Measurements from ENCODE around the gene HSD11B1L. TPM values are rescaled to one million over a fixed set of nuclear protein-coding genes. Genes with fewer than 3 reads are reported as not detected.
A peak's percentile ranks its signal among the peaks of the same experiment; 100 is the strongest.

HSD11B1L gene
- total RNA-seq, 1 experiment from 2014 or later = 12.0 TPM

DNA sequence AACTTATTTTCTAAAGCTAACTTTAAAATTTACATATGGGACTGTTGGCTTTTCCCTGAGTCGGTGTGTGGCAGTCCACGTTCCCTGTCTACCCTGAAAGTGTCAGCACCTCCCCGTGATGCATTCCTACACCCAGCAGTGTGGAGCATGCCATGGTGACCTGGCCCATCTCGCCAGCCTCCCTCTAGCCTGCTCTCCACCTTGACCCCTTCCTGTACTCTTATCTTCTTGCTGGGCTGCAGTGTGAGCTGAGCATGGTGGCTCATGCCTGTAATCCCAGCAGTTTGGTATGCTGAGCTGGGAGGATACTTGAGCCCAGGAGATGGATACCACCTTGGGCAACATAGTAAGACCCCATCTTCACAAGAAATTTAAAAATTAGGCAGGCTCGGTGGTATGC is 25.9 kb upstream of the HSD11B1L start:
- Histone ChIP-seq H3K36me3 (replicated peaks; ENCODE audit: control insufficient read depth, insufficient read depth, low read length) (peaks cover 49% of the 10 kb centered on the region), H3K4me3 (ENCODE audit: insufficient read depth, low read depth, low read length) (no peak overlapping the region), H3K27me3 (ENCODE audit: control insufficient read depth, insufficient read depth, low read length) (no peaks in the 10 kb centered on the region)
- DNase-seq = no peak

DNA sequence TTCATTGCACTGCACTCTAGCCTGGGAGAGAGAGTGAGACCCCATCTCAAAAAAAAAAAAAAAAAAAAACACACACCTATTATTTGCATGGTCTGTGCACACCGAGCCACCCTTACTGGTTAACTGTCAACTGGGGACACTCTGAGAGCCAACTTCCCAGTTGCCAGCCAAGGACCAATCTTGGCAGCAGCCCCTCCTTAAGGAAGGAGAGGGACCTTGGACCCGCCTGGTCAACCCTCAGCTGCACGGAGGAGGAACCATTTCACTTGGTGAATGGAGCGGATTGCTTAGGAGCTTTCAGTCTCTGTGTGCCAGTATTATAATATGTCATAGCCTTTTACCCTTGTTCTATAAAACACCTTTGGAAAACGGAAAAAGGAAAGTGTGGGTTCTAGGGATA is 25.4 kb upstream of the HSD11B1L start:
- DNase-seq = no peak
- no peak overlapping the region for H3K4me3 ChIP-seq (ENCODE audit: insufficient read depth, low read depth, low read length)
- no peaks in the 10 kb centered on the region for H3K27me3 ChIP-seq (ENCODE audit: control insufficient read depth, insufficient read depth, low read length)
- H3K36me3 ChIP-seq (replicated peaks; ENCODE audit: control insufficient read depth, insufficient read depth, low read length) = peaks cover 49% of the 10 kb centered on the region

DNA sequence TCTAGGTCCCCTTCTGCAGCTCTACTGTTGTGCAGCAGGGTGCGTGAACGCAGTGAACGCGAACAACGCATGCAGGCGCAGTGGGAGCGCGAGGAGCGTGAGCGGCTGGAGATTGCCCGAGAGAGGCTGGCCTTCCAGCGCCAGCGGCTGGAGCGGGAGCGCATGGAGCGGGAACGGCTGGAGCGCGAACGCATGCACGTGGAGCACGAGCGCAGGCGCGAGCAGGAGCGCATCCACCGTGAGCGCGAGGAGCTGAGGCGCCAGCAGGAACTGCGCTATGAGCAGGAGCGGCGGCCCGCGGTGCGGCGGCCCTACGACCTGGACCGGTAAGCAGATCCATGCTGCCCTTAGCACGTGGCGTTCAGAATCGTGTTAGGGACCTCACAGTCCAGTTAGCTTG is 19.3 kb upstream of the HSD11B1L start:
- DNase-seq = no peak
- H3K4me3 ChIP-seq (ENCODE audit: insufficient read depth, low read depth, low read length) = no peak overlapping the region
- H3K27me3 ChIP-seq (ENCODE audit: control insufficient read depth, insufficient read depth, low read length) = no peaks in the 10 kb centered on the region
- H3K36me3 ChIP-seq (replicated peaks; ENCODE audit: control insufficient read depth, insufficient read depth, low read length) = peaks cover 48% of the 10 kb centered on the region

DNA sequence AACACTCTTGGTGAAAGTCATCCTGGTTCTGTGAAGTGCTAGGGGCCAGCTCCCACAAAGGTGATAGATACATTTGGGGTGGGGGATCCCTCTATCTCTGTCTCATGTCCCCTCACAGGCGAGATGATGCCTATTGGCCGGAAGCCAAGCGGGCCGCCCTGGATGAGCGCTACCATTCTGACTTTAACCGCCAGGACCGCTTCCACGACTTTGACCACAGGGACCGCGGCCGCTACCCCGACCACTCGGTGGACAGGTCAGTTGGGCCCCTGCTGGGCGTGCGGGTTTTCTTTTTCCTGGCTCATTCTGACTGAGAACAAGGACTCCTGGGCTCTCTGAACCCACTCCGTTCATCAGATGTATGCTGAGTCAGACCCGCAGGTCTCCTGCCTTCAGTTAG is 16.9 kb upstream of the HSD11B1L start:
- peaks cover 48% of the 10 kb centered on the region for H3K36me3 ChIP-seq (replicated peaks; ENCODE audit: control insufficient read depth, insufficient read depth, low read length)
- H3K27me3 ChIP-seq (ENCODE audit: control insufficient read depth, insufficient read depth, low read length) = no peaks in the 10 kb centered on the region
- H3K4me3 ChIP-seq (ENCODE audit: insufficient read depth, low read depth, low read length) = no peak overlapping the region
- DNase-seq = no peak

- Histone ChIP-seq H3K27me3 (ENCODE audit: control insufficient read depth, insufficient read depth, low read length) (no peaks in the 10 kb centered on the region), H3K36me3 (replicated peaks; ENCODE audit: control insufficient read depth, insufficient read depth, low read length) (peaks cover 51% of the 10 kb centered on the region), H3K4me3 (ENCODE audit: insufficient read depth, low read depth, low read length) (no peak overlapping the region)
- no peak for DNase-seq
These were observed 16.3 kb upstream of the HSD11B1L start for GRCh38 chr19:5664515-5664914.

DNA sequence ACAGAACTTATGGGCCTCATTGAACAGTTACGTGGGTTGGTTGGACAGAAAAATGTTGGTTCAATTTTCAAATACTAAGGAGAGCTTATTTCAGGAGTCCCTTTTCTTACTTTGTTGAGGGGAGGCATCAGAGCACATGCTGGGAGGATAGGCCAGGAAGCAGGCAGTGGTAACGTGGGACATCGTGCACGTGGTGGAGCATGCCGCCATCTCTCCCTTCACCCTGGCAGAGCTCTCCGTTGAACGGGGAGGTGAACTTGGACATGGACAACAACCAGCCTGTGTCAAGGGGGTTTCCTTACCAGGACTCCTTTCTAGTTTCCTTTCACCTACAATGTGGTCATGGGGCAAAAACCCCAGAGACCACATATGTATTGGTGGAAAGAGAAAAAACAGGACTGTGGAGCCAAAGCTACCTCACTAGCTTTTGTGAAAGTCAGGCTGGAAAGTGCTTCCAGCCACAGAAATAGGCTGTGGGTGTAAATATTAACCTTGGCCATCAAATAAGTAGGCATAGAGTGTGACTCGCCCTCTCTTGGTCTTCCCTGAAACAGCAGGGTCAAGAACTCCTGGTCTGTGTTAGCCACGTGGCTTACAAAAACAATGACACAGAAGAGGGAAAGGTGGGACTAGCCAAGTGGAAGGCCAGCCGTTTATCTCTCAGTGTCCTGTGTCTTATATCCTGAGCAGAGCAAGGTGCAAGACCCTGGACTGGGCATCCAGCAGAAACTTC is 14.9 kb upstream of the HSD11B1L start:
- Histone ChIP-seq H3K4me3 (ENCODE audit: insufficient read depth, low read depth, low read length) (no peak overlapping the region), H3K27me3 (ENCODE audit: control insufficient read depth, insufficient read depth, low read length) (no peaks in the 10 kb centered on the region), H3K36me3 (replicated peaks; ENCODE audit: control insufficient read depth, insufficient read depth, low read length) (peaks cover 48% of the 10 kb centered on the region)
- no peak for DNase-seq

DNA sequence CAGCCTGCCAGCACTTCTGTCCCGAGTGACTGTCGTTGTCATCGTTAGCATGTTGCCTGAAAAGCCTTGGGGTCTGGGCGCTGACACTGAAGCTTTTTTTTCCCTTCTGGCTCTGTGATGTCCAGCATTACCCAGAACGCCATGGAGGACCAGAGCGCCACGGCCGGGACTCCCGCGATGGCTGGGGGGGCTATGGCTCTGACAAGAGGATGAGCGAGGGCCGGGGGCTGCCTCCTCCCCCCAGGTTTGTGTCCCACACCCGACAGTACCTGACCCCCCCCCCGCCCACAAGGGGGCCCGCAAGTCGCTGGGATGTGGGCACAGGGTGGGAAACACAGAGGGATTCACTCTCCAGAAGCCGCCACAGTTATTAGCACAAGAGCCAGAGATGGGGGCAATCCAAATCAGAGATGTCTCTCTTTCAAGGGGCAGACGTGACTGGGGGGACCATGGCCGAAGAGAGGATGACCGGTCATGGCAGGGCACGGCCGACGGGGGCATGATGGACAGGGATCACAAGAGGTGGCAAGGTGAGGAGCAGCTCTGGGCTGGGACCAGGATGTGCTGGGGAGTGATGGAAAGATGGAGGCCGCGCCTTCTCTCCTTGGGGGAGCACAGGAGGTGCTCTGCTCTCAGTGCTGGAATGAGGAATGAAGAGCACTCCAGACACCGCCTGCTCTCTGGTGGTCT is 13.8 kb upstream of the HSD11B1L start:
- DNase-seq = no peak
- Histone ChIP-seq H3K36me3 (replicated peaks; ENCODE audit: control insufficient read depth, insufficient read depth, low read length) (peaks cover 43% of the 10 kb centered on the region), H3K4me3 (ENCODE audit: insufficient read depth, low read depth, low read length) (no peak overlapping the region), H3K27me3 (ENCODE audit: control insufficient read depth, insufficient read depth, low read length) (no peaks in the 10 kb centered on the region)

DNA sequence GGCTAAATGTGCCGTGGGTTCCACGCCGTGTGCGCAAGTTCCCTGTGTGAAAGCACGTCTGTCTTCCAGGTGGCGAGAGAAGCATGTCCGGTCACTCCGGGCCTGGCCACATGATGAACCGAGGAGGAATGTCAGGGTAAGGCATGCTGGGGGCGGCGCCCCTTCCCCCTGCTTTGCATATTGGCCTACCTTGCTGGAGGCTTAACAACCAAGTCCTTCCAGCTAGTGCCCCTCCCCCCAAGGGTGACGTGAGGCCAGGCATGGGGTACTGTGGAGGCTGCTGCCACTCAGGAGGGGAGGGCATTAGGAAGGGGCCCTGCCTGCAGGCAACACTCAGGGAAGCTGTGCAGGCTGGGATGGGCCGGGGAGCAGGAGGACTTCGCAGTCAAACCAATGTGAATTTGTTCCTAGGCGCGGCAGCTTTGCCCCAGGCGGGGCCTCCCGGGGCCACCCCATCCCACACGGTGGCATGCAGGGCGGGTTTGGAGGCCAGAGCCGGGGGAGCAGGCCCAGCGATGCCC is 13.0 kb upstream of the HSD11B1L start:
- H3K36me3 ChIP-seq (replicated peaks; ENCODE audit: control insufficient read depth, insufficient read depth, low read length) = peaks cover 40% of the 10 kb centered on the region
- H3K4me3 ChIP-seq (ENCODE audit: insufficient read depth, low read depth, low read length) = no peak overlapping the region
- no peaks in the 10 kb centered on the region for H3K27me3 ChIP-seq (ENCODE audit: control insufficient read depth, insufficient read depth, low read length)
- peak; percentile 91 for DNase-seq

DNA sequence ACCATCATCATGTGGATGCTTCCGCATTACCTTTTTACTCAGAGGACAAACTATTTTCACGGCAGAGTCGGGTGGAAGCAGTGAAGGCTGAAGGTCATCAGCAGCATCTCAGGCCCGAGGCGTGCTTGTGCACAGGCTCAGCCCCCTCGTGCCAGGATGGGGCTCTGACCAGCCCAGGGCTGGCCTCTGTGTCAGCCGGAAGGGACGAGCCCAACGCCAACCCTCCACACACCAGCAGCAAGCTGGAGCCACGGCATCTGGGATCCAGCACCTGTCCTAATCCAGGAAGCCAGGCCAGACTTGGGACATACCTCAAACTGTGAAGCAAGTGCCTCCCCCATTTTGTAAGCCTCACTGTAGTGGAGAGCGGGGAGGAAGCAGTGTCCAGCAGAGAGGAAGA is 11.6 kb upstream of the HSD11B1L start:
- H3K27me3 ChIP-seq (ENCODE audit: control insufficient read depth, insufficient read depth, low read length) = no peaks in the 10 kb centered on the region
- no peak for DNase-seq
- H3K36me3 ChIP-seq (replicated peaks; ENCODE audit: control insufficient read depth, insufficient read depth, low read length) = peaks cover 31% of the 10 kb centered on the region
- H3K4me3 ChIP-seq (ENCODE audit: insufficient read depth, low read depth, low read length) = no peak overlapping the region

- no peaks in the 10 kb centered on the region for H3K27me3 ChIP-seq (ENCODE audit: control insufficient read depth, insufficient read depth, low read length)
- no peak overlapping the region for H3K4me3 ChIP-seq (ENCODE audit: insufficient read depth, low read depth, low read length)
- no peak for DNase-seq
- H3K36me3 ChIP-seq (replicated peaks; ENCODE audit: control insufficient read depth, insufficient read depth, low read length) = peaks cover 13% of the 10 kb centered on the region
These were observed 9.2 kb upstream of the HSD11B1L start for GRCh38 chr19:5671600-5671999.

DNA sequence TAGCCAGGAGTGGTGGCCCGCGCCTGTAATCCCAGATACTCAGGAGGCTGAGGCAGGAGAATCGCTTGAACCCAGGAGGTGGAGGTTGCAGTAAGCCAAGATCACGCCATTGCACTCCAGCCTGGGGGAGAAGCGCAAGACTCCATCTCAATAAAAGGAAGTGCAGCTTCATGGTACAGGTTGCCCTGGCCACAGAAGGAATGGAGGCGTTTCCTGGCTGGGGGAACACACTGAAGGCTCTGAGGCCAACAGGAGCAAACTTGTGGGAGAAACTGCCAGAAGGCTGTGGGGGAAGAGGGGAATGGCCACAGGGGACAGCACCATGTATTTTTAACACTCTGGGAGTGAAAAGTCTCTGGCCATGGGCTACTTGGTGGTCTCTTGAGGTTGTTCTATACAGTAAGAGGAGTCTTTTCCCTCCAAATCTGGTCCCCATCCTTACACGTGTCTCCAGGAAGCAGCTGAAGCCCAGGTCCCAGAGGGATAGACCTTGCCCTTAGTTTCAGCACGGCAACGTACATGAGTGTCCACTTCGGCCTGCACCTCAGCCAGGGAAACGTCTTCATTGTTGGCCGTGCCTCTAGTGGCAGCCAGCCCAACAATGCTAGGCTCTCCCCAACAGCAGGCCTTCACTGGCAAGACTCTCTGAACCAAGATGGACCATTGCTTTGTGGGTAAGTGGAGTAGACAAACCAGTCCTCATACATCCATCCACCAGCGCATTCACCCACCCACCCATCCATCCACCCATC is 7.9 kb upstream of the HSD11B1L start:
- no peaks in the 10 kb centered on the region for H3K27me3 ChIP-seq (ENCODE audit: control insufficient read depth, insufficient read depth, low read length)
- peaks cover 7% of the 10 kb centered on the region for H3K36me3 ChIP-seq (replicated peaks; ENCODE audit: control insufficient read depth, insufficient read depth, low read length)
- H3K4me3 ChIP-seq (ENCODE audit: insufficient read depth, low read depth, low read length) = no peak overlapping the region
- DNase-seq = no peak

GRCh38 chr19:5673752-5674151 is 7.1 kb upstream of the HSD11B1L start:
- Histone ChIP-seq H3K4me3 (ENCODE audit: insufficient read depth, low read depth, low read length) (no peak overlapping the region), H3K27me3 (ENCODE audit: control insufficient read depth, insufficient read depth, low read length) (no peaks in the 10 kb centered on the region), H3K36me3 (replicated peaks; ENCODE audit: control insufficient read depth, insufficient read depth, low read length) (peaks cover 7% of the 10 kb centered on the region)
- DNase-seq = no peak

DNA sequence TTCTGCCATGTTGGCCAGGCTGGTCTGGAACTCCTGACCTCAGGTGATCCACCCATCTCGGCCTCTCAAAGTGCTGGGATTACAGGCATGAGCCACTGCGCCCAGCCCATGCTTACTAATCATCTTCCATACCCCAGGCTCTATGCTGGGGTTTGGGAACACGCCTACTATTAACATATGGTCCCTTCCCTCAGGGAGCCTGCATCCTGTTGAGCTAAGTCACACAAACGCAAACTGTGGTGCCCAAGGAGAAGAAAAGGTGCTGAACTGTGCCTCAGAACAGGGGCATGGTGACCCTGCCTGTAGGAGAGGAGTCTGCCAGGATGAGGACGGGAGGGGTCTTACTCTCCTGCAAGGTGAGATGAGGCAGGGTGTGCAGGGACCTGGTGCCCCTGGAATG is 6.1 kb upstream of the HSD11B1L start:
- Histone ChIP-seq H3K27me3 (ENCODE audit: control insufficient read depth, insufficient read depth, low read length) (no peaks in the 10 kb centered on the region), H3K4me3 (ENCODE audit: insufficient read depth, low read depth, low read length) (no peak overlapping the region), H3K36me3 (replicated peaks; ENCODE audit: control insufficient read depth, insufficient read depth, low read length) (peaks cover 1% of the 10 kb centered on the region)
- no peak for DNase-seq

GRCh38 chr19:5676105-5676771 is 4.6 kb upstream of the HSD11B1L start:
- DNase-seq = no peak
- Histone ChIP-seq H3K4me3 (ENCODE audit: insufficient read depth, low read depth, low read length) (no peak overlapping the region), H3K36me3 (replicated peaks; ENCODE audit: control insufficient read depth, insufficient read depth, low read length) (no peaks in the 10 kb centered on the region; the same call in 1 of the 2 replicates), H3K27me3 (ENCODE audit: control insufficient read depth, insufficient read depth, low read length) (peaks cover 2% of the 10 kb centered on the region; the same call in 1 of the 2 replicates)
